IMR-90 (cell line): Measurements from ENCODE around the gene CTRB1. TPM values are rescaled to one million over a fixed set of nuclear protein-coding genes. Genes with fewer than 3 reads are reported as not detected.
A peak's percentile ranks its signal among the peaks of the same experiment; 100 is the strongest.

Experiments
- ATAC-seq: fragments of 200-7000 bp; cut with Tn5 transposase; 2 replicates; pipeline ENCODE4 v1.9.1; 2020; ENCODE audit warnings: low read depth, mild to moderate bottlenecking, moderate library complexity
- BruUV-seq: library from RNA; stranded (reverse); fragments of 400-500 nt; replicated peaks from 2 replicates; lab custom pipeline; 2021; lab: Mats Ljungman, UMichigan
- CTCF ChIA-PET: fragments of 300-600 bp; formaldehyde crosslinking; extraction: SDS; loops from one replicate; lab custom pipeline; 2021; ENCODE audit warnings: antibody characterized with exemption; lab: Yijun Ruan, JAX
- POLR2A ChIA-PET: fragments of 300-600 bp; sonication (Branson Sonifier 250); formaldehyde crosslinking; loops from one replicate; lab custom pipeline; 2022; ENCODE audit warnings: antibody characterized with exemption; ENCODE audit not compliant: unreplicated experiment; lab: Charles Lee
- DNase-seq: peaks from one replicate; pipeline ENCODE4 v3.0.0; 2013
- H2AFZ ChIP-seq: replicated peaks from 2 replicates; pipeline ENCODE3; 2013; ENCODE audit warnings: low read length, mild to moderate bottlenecking; ENCODE audit not compliant: poor library complexity
- H2AK5ac ChIP-seq: 2 replicates; pipeline ENCODE4 v1.6.1; 2013; ENCODE audit warnings: low read depth, low read length, inconsistent platforms
- H2AK9ac ChIP-seq: replicated peaks from 2 replicates; pipeline ENCODE3; 2013; ENCODE audit warnings: mild to moderate bottlenecking, low read depth, low read length, moderate library complexity; ENCODE audit not compliant: poor library complexity
- H2BK120ac ChIP-seq: 2 replicates; pipeline ENCODE4 v1.6.1; 2013; ENCODE audit warnings: low read depth, low read length, inconsistent platforms
- H2BK15ac ChIP-seq: 3 replicates; pipeline ENCODE4 v1.6.1; 2013; ENCODE audit warnings: low read depth, low read length, inconsistent platforms
- H2BK20ac ChIP-seq: 2 replicates; pipeline ENCODE4 v1.6.1; 2013; ENCODE audit warnings: low read depth, mild to moderate bottlenecking, inconsistent platforms, low read length, moderate library complexity
- H2BK5ac ChIP-seq: 2 replicates; pipeline ENCODE4 v1.6.1; 2013; ENCODE audit warnings: mild to moderate bottlenecking, low read depth, low read length, inconsistent platforms; ENCODE audit not compliant: poor library complexity, severe bottlenecking
- H3K14ac ChIP-seq: replicated peaks from 2 replicates; pipeline ENCODE4 v1.6.1; 2013; ENCODE audit warnings: low read depth, low read length, inconsistent platforms
- H3K18ac ChIP-seq: 2 replicates; pipeline ENCODE4 v1.6.1; 2013; ENCODE audit warnings: low read depth, low read length, control low read depth
- H3K23ac ChIP-seq: 2 replicates; pipeline ENCODE4 v1.6.1; 2013; ENCODE audit warnings: low read depth, low read length, inconsistent platforms
- H3K27ac ChIP-seq: 2 replicates; pipeline ENCODE4 v1.5.1; 2013; ENCODE audit warnings: mild to moderate bottlenecking, control low read depth, low read length; ENCODE audit not compliant: insufficient read depth
- H3K27me3 ChIP-seq: 2 replicates; pipeline ENCODE4 v1.6.1; 2013; ENCODE audit warnings: low read length; ENCODE audit not compliant: control insufficient read depth, insufficient read depth
- H3K36me3 ChIP-seq: 2 replicates; pipeline ENCODE4 v1.6.1; 2013; ENCODE audit warnings: low read length, mixed read lengths; ENCODE audit not compliant: control insufficient read depth, insufficient read depth
- H3K4ac ChIP-seq: 2 replicates; pipeline ENCODE4 v1.6.1; 2013; ENCODE audit warnings: low read depth, low read length, inconsistent platforms
- H3K4me1 ChIP-seq: 2 replicates; pipeline ENCODE4 v1.6.1; 2013; ENCODE audit warnings: low read length, mixed read lengths; ENCODE audit not compliant: control insufficient read depth, insufficient read depth
- H3K4me2 ChIP-seq: 2 replicates; pipeline ENCODE4 v1.6.1; 2013; ENCODE audit warnings: low read depth, mild to moderate bottlenecking, control low read depth, low read length, moderate library complexity
- H3K4me3 ChIP-seq: 2 replicates; pipeline ENCODE4 v1.5.1; 2013; ENCODE audit warnings: low read depth, mild to moderate bottlenecking, control low read depth, low read length, moderate library complexity; ENCODE audit not compliant: insufficient read depth
- H3K56ac ChIP-seq: 2 replicates; pipeline ENCODE4 v1.6.1; 2013; ENCODE audit warnings: low read length, inconsistent platforms; ENCODE audit not compliant: insufficient read depth; ENCODE audit errors: extremely low read depth
- H3K79me1 ChIP-seq, 2 experiments: 2 replicates each; pipeline ENCODE4 v1.6.1; 2013; ENCODE audit warnings: low read length in 2 of 2, inconsistent platforms in 1 of 2, low read depth in 1 of 2
- H3K9ac ChIP-seq: 2 replicates; pipeline ENCODE4 v1.6.1; 2013; ENCODE audit warnings: low read depth, low read length, control low read depth
- H3K9me1 ChIP-seq: 2 replicates; pipeline ENCODE4 v1.6.1; 2013; ENCODE audit warnings: low read length, inconsistent platforms; ENCODE audit not compliant: insufficient read depth
- H3K9me3 ChIP-seq: 2 replicates; pipeline ENCODE4 v1.6.1; 2013; ENCODE audit warnings: low read length; ENCODE audit not compliant: control insufficient read depth, insufficient read depth
- H4K20me1 ChIP-seq: 2 replicates; pipeline ENCODE4 v1.6.1; 2013; ENCODE audit warnings: low read length, inconsistent platforms; ENCODE audit not compliant: insufficient read depth
- H4K5ac ChIP-seq: 2 replicates; pipeline ENCODE4 v1.6.1; 2013; ENCODE audit warnings: mild to moderate bottlenecking, low read depth, low read length, control low read depth
- H4K8ac ChIP-seq, 2 experiments: 2 replicates each; pipeline ENCODE4 v1.6.1; 2013; ENCODE audit warnings: low read depth in 2 of 2, low read length in 2 of 2, control low read depth in 1 of 2, inconsistent platforms in 1 of 2
- H4K91ac ChIP-seq: 2 replicates; pipeline ENCODE4 v1.6.1; 2013; ENCODE audit warnings: low read depth, low read length, inconsistent platforms; ENCODE audit not compliant: insufficient read depth
- MXI1 ChIP-seq: IDR thresholded peaks from 2 replicates; pipeline ENCODE4 v1.6.1; 2012; ENCODE audit warnings: low read depth, mild to moderate bottlenecking, low read length, moderate library complexity, borderline replicate concordance
- POLR2A ChIP-seq: IDR thresholded peaks from 2 replicates; pipeline ENCODE4 v1.6.1; 2012; ENCODE audit warnings: mild to moderate bottlenecking, low read depth, low read length
- WGBS, 2 experiments: methylation state at CpG; one replicate each; pipeline versions ENCODE4 v1.1.5 to v1.1.7; 2013; ENCODE audit warnings: missing lambda C conversion rate in 2 of 2; ENCODE audit not compliant: insufficient read length in 1 of 2; ENCODE audit errors: extremely low coverage in 2 of 2; 5-methylcytosine and 5-hydroxymethylcytosine counted together
- dilution Hi-C: fragments of 300-500 bp; cut with HindIII; formaldehyde crosslinking; loops from one replicate; pipeline ENCODE4 v1.14.3; 2018; ENCODE audit warnings: low sequenced_read_pairs; ENCODE audit not compliant: unreplicated experiment
- in situ Hi-C: fragments of 300-500 bp; cut with MboI; formaldehyde crosslinking; loops from 3 replicates; pipeline ENCODE4 v1.14.3; 2019; ENCODE audit warnings: low sequenced_read_pairs, inconsistent platforms, mixed read lengths
- intact Hi-C: fragments of 100-400 bp; cut with micrococcal nuclease; formaldehyde crosslinking; loops from 2 replicates; pipeline ENCODE4 v1.10.0; 2022
- polyA plus RNA-seq, 3 experiments: library from polyadenylated mRNA; depleted of rRNA; stranded (reverse); fragments of >200 nt; gene quantifications; 2 replicates each; pipeline ENCODE4 v1.2.3, GENCODE V29; 2012; ENCODE audit warnings: low replicate concordance in 1 of 3
- total RNA-seq: library from RNA; depleted of rRNA; stranded (reverse); fragments of >200 nt; gene quantifications from 2 replicates; pipeline ENCODE4 v1.2.3, GENCODE V29; 2012

Gene CTRB1
- total and polyA plus RNA-seq, 2 of the 4 experiments (the other 2 are of a cell fraction): not detected

DNA sequence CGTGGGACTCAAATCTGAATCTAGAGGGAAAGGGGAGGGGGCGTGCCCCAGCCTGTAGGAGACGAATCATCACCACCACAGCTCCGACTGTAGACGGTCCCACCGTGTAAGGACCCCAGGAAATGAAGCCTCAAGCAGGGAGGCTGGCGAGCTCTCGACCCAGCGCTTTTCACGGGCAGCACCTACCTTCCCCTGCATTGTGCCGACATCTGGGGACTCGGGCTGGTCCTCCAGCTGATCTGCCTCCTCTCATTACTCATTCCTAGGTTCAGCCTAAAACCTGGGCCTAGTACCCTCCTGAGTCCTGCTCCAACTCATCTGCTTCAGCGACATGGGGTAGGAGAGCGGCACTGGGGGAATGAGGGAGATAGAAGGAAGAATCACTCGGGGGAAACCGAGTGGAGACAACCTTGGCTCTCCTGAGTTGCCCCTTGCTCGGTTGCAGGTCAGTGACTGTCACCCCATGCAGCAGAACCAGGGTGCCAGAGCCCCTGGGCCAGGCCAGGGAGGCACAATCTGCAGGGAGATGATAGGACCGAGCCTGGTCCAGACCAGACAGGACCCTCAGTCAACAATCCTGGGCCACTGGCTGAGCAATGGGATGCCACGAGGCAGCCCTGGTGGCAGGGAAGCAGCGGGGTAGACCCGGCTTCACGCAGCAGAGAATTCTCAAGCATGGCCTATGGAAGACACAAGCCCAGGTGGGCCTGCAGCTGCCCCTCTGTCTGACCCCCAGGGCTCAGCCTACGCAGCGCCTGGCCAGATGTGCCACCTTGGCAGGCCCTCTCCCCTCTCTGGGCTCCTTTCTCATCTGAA is 33.5 kb downstream of the CTRB1 start:
- H4K8ac ChIP-seq: peak overlapping the region; percentile 92 to 94
- H3K23ac ChIP-seq: peak overlapping the region; percentile 99
- no peak overlapping the region for H3K4me3 ChIP-seq
- H3K9me3 ChIP-seq: no peaks in the 10 kb centered on the region
- H3K79me1 ChIP-seq: peaks cover 0 to 62% of the 10 kb centered on the region in 2 experiments; a peak in 3 of 4 replicates
- H2AFZ ChIP-seq: peak overlapping the region; percentile 80
- intact Hi-C loops (loop anchor here (5.0 kb wide), 1 partner anchor 130 kb away; no protein-coding TSS in a partner anchor), in situ Hi-C loops (no loop called here), dilution Hi-C loops (no loop called here)
- POLR2A ChIA-PET: no interaction called here
- peak overlapping the region; percentile 99 for H2BK5ac ChIP-seq
- no peaks in the 10 kb centered on the region for H3K27me3 ChIP-seq
- H4K91ac ChIP-seq: peak overlapping the region; percentile 99
- BruUV-seq: no TSS peak
- H4K5ac ChIP-seq: peak overlapping the region; percentile 86
- peak overlapping the region; percentile 64 for H3K56ac ChIP-seq
- no peak for DNase-seq
- 61% methylated on average over 18 of the region's 24 CpGs; no CpG with 5 or more reads in 1 of the 2 experiments for WGBS, 2 experiments
- peak overlapping the region; percentile 99 for H2AK9ac ChIP-seq
- H2BK15ac ChIP-seq: peak overlapping the region; percentile 77; the same call in 2 of the 3 replicates
- TF ChIP-seq MXI1 (0 out of 2 replicates have a peak, but pooled peaks have one; percentile 3), POLR2A (no peak)
- no peak for ATAC-seq
- peak overlapping the region; percentile 80 for H3K9ac ChIP-seq
- H3K4me1 ChIP-seq: peaks cover 75% of the 10 kb centered on the region
- peaks cover under 1% of the 10 kb centered on the region; the same call in 1 of the 2 replicates for H3K36me3 ChIP-seq
- H2AK5ac ChIP-seq: peak overlapping the region; percentile 99
- H4K20me1 ChIP-seq: peaks cover 81% of the 10 kb centered on the region
- peak overlapping the region; percentile 98 for H3K4ac ChIP-seq
- H2BK20ac ChIP-seq: peak overlapping the region; percentile 85
- peak overlapping the region; percentile 94 for H3K14ac ChIP-seq
- peak overlapping the region; percentile 96 for H2BK120ac ChIP-seq
- peak overlapping the region; percentile 98 for H3K27ac ChIP-seq
- peak overlapping the region; percentile 94 for H3K18ac ChIP-seq
- peaks cover 36% of the 10 kb centered on the region for H3K9me1 ChIP-seq
- peak overlapping the region; percentile 71 for H3K4me2 ChIP-seq
- CTCF ChIA-PET: no interaction called here
